ES-I3 (cell line): ENCODE measurements around the gene H3-3A.

ENCODE experiments used
- H3K36me3 ChIP-seq: 2 replicates; pipeline ENCODE4 v1.6.1; 2013; ENCODE audit warnings: mild to moderate bottlenecking, low read length, control low read depth, moderate library complexity; ENCODE audit not compliant: insufficient read depth
- H3K4me1 ChIP-seq: 2 replicates; pipeline ENCODE4 v1.6.1; 2013; ENCODE audit warnings: mild to moderate bottlenecking, control low read depth, low read length; ENCODE audit not compliant: insufficient read depth
- H3K9ac ChIP-seq: 2 replicates; pipeline ENCODE4 v1.6.1; 2013; ENCODE audit warnings: low read depth, mild to moderate bottlenecking, low read length, moderate library complexity
- H3K9me3 ChIP-seq: 2 replicates; pipeline ENCODE4 v1.6.1; 2013; ENCODE audit warnings: mild to moderate bottlenecking, low read length, moderate library complexity; ENCODE audit not compliant: control insufficient read depth, insufficient read depth

H3-3A gene

DNA sequence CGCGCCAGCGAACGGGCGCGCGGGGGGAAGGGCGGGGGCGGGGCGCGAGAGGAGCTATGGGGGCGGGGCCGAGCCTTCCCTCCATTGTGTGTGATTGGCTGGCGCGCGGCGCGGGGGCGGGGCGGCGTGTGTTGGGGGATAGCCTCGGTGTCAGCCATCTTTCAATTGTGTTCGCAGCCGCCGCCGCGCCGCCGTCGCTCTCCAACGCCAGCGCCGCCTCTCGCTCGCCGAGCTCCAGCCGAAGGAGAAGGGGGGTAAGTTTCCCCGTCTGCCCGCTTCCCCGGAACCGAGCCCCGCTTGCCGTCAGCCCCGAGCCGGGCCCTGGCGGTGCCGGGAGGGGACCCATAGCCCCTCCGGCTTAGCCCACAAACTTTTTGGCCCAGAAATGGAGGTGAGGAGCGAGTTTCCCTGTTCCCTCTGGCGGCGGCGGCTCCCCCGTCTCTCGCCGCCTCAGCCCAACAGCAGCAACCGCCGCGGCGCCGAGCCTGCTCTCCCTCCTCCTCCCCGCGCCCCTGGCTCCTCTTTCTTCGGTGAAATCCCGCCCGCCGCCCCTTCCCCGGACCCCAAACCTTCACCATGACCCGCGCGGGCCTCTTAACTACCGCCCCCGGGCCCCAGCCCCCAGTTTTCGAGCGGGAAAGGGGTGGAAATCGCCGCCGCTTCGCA, at the start of gene H3-3A:
Gene H3-3A (plus strand): TSS at position 159 of the 666 bp plus-strand sequence. CDS start 1,636 bp downstream, outside the sequence.
- Histone ChIP-seq H3K4me1 (peaks cover 19% of the 10 kb centered on the region; the same call in 1 of the 2 replicates), H3K36me3 (peaks cover 9% of the 10 kb centered on the region), H3K9ac (peak within 1 kb of the TSS; percentile 99), H3K9me3 (no peaks in the 10 kb centered on the region)

DNA sequence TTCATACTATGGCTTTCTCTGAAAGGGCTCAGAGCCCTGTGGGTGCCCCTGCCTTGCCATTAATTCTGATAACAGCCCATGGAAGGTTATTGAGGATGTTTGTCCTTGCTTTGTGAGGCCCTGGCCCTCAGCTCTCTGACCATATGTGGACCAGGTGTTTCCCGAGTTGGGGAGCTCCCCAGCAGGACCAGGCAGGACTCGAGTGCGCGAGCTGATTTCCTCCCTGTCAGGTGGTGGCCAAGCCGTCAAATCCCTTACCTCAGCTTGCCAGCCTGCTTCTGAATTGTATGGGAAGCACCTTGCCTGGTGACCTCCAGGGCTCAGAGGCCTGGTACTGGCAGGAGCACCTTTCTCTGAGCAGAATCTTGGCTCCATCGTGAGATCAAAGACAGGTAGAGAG, 45.4 kb upstream of the H3-3A start:
- no peak overlapping the region for H3K9ac ChIP-seq

DNA sequence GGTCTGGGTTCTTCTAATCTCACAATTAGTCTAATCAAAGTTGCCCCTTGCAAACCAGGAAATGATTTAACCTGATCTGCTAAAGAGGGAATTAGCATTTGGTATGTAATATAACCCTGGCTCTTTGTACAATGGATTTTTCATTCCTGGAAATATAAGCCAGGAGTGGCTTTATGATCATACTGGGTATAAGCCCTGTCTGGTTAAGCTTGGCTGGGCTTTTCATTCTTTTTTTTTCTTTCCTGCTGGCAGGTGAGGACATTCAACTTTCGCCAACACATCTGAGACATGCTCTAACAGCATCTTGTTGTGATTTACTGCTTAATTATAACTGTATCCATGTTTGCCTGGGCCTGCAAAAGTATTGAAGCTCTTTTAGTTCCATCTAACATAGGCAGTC, 42.9 kb upstream of the H3-3A start:
- H3K36me3 ChIP-seq: no peaks in the 10 kb centered on the region
- H3K9ac ChIP-seq: no peak overlapping the region
- no peaks in the 10 kb centered on the region for H3K4me1 ChIP-seq
- H3K9me3 ChIP-seq: no peaks in the 10 kb centered on the region

More for the DNA sequence above, 45.4 kb upstream of the H3-3A start:
- Histone ChIP-seq H3K9me3 (no peaks in the 10 kb centered on the region), H3K4me1 (no peaks in the 10 kb centered on the region), H3K36me3 (no peaks in the 10 kb centered on the region)

DNA sequence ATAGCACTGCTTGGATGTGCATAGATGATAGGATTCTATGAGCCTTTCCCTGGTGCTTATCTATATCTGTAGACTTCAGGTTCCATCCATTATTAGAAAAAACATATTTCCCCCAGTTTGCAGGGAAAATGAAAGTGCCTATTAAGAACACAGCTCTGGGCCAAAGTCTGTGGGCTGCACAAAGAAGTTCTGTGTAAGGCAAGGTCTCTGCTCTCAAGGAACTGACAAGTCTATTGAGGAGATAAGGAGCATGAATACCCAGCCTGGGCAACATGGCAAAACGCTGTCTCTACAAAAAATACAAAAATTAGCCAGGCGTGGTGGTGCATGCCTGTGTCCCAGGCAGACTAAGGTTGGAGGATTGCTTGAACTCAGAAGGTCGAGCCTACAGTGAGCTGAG, 41.1 kb upstream of the H3-3A start:
- no peaks in the 10 kb centered on the region for H3K36me3 ChIP-seq
- no peaks in the 10 kb centered on the region for H3K4me1 ChIP-seq
- no peaks in the 10 kb centered on the region for H3K9me3 ChIP-seq
- no peak overlapping the region for H3K9ac ChIP-seq

DNA sequence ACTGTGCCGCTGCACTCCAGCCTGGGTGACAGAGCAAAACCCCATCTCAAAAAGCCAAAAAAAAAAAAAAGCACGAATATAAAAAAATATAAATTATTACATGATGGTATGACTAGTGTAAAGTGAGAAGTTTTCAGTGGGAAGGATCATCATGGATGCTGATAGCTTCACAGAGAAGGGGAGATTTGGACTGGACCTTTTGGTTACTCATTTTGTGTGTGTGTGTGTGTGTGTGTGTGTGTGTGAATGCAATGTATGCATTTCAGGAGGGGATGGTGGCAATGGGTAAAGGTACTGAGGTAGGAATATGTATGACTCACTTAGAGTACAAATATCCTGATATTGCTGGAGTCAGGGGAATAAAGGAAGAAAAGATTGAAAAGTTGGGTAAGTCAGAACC, 40.7 kb upstream of the H3-3A start:
- no peaks in the 10 kb centered on the region for H3K36me3 ChIP-seq
- H3K4me1 ChIP-seq: no peaks in the 10 kb centered on the region
- H3K9me3 ChIP-seq: no peaks in the 10 kb centered on the region
- no peak overlapping the region for H3K9ac ChIP-seq

DNA sequence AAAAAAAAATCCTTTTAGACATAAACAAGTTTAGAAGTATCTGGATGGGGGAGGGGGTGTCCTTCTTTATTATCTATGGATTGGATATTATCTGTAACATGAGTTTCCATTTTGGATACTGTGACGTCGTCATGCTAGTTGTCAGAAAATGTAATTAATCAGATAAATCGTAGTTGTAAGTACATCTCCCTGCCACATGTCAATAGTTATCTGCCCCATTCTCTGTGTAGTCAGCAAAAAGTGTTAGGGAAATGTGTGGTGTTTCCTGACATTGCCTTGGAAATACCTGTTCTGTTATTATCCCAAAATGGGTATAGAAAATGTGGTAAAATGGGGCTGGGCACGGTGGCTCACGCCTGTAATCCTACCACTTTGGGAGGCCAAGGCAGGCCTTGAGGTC, 38.8 kb upstream of the H3-3A start:
- H3K9me3 ChIP-seq: no peaks in the 10 kb centered on the region
- H3K9ac ChIP-seq: no peak overlapping the region
- no peaks in the 10 kb centered on the region for H3K36me3 ChIP-seq
- no peaks in the 10 kb centered on the region for H3K4me1 ChIP-seq

DNA sequence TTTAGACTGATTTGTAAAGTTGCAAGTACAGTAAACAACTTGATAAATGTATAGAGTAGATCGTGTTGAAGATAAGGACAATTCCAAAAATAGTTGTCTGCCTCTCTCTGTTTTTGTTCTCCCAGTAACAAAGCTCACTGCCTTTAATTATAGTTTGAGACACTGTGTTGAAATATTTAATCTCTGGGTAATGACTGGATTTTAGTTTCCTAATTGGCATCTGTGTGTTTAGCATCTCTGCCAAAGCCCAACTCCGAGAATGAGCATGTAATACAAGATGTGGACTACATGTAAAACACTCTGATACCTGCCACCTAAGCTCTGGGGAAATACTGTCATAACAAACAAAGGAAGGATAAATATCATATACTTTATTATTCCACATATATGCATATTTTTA, 35.7 kb upstream of the H3-3A start:
- no peaks in the 10 kb centered on the region for H3K9me3 ChIP-seq
- H3K9ac ChIP-seq: no peak overlapping the region
- no peaks in the 10 kb centered on the region for H3K4me1 ChIP-seq
- no peaks in the 10 kb centered on the region for H3K36me3 ChIP-seq

DNA sequence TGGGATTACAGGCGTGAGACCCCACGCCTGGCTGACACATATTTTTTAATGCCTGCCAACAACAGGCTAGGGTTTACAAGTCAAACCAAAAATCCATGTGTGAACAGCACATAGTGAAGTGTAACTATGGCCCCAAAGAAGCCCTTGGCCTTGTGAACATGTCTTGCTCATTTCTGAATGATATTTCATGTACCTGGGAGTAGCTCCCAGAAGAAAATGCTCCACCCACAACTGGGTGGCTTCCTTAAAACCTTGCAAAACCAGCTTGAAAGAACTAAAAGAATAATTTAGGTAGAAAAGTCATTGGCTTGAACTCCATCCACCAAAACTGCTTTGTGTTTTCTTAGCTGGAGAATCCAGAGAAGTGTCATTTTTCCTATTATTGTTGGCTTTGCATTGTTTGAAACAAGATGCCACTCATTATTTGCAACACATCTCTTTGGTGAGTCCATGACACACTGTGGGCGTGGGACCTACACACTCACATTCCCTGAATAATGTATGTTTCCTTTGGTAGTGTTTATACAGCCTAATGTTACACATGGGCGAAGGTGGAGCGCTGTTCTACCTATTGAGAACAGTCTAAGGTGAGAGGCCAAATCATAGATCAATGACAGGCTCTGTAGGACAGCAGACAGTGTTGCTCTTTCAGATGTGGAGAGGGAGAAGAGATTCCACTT, 34.8 kb upstream of the H3-3A start:
- H3K4me1 ChIP-seq: no peaks in the 10 kb centered on the region
- no peaks in the 10 kb centered on the region for H3K36me3 ChIP-seq
- no peaks in the 10 kb centered on the region for H3K9me3 ChIP-seq
- H3K9ac ChIP-seq: no peak overlapping the region

DNA sequence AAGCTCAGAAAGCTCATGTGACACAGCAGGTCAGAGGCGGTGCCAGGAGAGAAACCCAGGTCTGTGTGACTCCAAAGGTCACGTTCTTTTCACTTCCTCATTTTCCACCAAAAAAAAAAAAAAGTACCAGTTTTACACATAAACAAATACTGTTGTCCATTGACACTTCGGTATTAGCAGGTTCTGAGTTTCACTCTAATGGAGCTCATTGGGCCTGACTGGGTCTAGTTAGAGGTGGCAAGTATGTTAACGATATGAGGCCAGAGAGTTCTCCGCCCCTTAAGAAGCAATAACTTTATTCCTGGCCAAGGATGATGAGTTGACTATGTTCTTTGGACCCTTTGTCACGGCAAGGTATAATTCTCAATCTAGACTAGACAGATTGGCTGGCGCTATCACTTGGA, 33.4 kb upstream of the H3-3A start:
- Histone ChIP-seq H3K9me3 (no peaks in the 10 kb centered on the region), H3K4me1 (no peaks in the 10 kb centered on the region), H3K36me3 (no peaks in the 10 kb centered on the region), H3K9ac (no peak overlapping the region)

DNA sequence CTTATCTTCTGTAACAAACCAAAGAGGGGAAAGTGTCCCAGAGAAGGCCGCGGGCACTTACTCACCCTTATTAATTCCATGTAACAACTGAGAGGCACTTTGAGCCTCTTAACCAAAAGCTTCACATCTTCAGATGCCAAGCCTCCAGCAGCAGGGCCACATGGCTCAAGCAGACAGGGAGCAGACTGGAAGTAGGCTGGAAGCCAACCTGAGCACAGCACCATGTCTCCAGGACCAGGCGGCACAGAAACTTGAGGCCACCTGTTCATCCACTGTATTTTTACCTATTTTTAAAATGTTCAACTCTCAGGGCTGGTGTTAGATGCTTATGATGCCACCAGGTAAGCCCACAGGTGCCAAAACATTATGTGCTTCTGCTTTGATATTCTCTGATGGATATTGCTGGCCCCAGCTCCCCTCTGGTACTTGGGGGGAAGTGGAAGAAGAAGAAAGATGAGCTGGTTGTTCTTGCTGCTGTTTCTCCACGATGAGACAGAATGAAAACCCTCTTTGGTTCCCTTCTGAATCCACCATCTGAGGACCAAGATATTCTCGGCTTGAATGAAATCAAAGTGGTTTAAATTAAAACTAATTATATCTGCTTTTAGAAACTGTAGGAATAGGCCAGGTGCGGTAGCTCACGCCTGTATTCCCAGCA, 32.8 kb upstream of the H3-3A start:
- H3K4me1 ChIP-seq: no peaks in the 10 kb centered on the region
- no peaks in the 10 kb centered on the region for H3K9me3 ChIP-seq
- no peaks in the 10 kb centered on the region for H3K36me3 ChIP-seq
- H3K9ac ChIP-seq: no peak overlapping the region

DNA sequence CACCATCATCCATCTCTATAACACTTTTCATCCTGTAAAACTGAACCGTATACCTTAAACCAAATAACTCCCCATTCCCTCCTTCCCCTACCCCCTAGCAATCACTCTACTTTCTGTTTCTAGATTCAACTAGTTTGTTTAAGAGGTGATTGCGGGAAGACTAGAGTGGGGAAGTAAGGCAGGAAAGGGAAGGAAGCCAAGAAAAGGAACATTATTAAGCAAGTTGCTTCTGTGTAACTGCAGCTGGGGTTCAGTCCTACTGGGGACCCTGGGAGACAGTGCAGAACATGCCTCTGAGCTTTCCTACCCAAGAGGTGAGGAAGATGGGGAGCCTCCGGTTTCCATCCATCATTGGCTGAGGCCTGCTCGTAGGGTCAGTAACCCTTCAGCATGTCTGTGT, 28.9 kb upstream of the H3-3A start:
- H3K9me3 ChIP-seq: no peaks in the 10 kb centered on the region
- no peaks in the 10 kb centered on the region for H3K36me3 ChIP-seq
- no peaks in the 10 kb centered on the region for H3K4me1 ChIP-seq
- H3K9ac ChIP-seq: no peak overlapping the region

DNA sequence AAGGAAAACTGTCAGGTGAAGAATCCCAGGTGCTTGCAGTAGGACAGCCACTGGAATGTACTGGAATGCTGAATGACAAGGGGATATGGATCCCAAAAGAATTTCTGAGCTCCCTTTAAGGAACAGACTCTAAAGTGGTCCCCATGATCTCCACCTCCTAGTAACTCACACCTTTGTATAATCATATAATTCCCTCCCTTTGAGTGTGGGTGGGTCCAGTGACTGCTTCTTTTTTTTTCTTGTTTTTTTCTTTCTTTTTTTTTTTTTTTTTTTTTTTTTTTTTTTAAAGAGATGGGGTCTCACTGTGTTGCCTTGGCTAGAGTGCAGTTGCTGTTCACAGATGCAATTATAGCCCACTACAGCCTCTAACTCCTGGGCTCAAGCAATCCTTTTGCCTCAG, 28.5 kb upstream of the H3-3A start:
- no peaks in the 10 kb centered on the region for H3K4me1 ChIP-seq
- no peak overlapping the region for H3K9ac ChIP-seq
- H3K36me3 ChIP-seq: no peaks in the 10 kb centered on the region
- H3K9me3 ChIP-seq: no peaks in the 10 kb centered on the region

DNA sequence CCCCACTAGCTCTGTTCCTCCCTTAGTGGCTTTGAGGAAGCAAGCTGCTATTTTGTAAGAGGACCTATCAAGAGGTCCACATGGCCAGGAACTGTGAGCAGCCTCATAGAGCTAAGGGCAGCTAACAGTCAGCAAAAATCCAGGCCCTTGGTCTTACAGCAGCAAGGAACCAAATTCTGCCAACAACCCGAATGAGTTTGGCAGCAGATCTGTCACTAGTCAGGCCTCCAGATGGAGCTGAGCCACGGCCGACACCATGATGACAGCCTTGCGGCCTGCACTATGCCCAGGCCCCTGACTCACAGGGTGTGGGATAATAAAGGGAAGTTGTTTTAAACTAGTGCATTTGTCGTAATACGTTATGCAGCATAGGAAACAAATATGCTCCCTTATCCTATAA, 28.0 kb upstream of the H3-3A start:
- Histone ChIP-seq H3K9me3 (no peaks in the 10 kb centered on the region), H3K36me3 (no peaks in the 10 kb centered on the region), H3K4me1 (no peaks in the 10 kb centered on the region), H3K9ac (no peak overlapping the region)

DNA sequence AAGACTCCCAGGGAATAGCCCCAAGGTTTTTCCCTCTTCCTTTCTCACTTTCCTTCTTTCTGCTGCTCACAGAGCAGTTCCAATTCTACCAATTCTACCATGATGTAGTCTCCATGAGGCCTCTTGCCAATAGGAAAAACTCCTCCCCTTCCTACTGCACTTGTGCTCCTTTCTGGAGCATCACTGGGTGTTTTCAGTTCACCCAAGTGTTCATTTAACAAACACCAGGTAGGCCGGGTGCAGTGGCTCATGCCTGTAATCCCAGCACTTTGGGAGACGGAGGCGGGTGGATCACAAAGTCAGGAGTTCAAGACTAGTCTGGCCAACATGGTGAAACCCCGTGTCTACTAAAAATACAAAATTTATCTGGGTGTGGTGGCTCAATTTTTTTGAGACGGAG, 26.6 kb upstream of the H3-3A start:
- Histone ChIP-seq H3K9ac (no peak overlapping the region), H3K4me1 (no peaks in the 10 kb centered on the region), H3K36me3 (no peaks in the 10 kb centered on the region), H3K9me3 (no peaks in the 10 kb centered on the region)

DNA sequence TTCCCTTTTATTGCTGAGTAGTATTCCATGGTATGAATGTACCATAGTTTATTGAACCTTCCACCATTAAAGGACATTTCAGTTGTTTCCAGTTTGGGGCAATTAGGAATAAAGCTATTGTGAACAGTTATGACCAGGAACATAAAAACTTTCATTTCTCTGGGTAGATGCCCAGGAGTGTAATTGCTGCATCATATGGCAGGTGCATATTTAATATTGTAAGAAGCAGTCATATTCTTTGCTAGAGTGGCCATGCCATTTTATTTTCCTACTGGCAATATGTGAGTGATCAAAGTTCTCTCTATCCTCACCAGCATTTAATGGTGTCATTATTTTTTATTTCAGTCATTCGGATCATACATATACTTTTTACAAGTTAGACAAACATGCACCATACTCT, 23.9 kb upstream of the H3-3A start:
- H3K4me1 ChIP-seq: no peaks in the 10 kb centered on the region

More for the DNA sequence above, 23.9 kb upstream of the H3-3A start:
- Histone ChIP-seq H3K9ac (no peak overlapping the region), H3K9me3 (no peaks in the 10 kb centered on the region), H3K36me3 (no peaks in the 10 kb centered on the region)
